ENCODE results near the gene ASIC4.

DNA sequence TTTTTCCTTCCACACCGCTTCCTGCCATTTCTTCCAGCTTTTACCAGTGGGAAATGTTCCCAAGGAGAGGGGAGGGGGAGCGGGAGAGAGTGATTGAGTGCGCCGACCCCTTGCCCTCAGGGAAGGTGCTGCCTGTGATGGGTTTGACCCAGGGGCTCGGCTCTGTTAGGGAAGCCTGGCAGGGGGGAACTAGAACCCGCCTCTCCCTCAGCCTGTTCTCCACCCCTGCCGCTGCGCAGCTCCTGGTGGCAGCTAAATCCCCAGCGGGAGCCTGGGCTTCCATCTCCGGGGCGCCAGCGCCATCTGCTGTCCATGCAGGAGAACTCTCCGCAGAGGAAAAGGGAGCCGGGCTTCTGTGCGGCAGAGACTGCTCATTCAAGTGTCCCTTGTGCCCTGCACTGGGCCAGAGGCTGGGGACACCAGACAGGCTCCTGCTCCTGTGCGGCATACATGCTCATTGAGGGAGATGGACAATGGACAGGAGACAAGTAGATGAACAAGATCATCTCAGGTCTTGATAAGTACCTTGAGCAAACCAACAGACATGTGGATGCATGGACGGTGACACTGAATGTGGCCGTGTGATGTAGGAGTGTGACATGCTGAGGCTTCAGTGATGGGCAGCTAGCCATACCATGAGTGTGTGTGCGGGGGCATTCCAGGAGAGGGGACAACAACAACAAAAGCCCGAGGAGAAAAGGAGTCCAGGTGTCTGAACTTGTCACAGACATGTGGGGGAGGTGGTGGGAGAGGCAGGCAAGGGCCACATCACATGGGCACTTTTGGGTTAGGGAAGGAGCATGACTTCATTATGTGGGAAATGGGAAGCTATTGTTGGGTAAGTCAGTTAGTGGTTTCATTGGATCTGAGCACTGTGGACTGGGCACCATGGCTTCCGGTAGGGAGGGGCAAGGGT, 16.0 kb downstream of the ASIC4 start:
- no peak for TF ChIP-seq POLR2A (IDR thresholded peaks at IDR 0.05)
- TF ChIP-seq, protein P1, sequence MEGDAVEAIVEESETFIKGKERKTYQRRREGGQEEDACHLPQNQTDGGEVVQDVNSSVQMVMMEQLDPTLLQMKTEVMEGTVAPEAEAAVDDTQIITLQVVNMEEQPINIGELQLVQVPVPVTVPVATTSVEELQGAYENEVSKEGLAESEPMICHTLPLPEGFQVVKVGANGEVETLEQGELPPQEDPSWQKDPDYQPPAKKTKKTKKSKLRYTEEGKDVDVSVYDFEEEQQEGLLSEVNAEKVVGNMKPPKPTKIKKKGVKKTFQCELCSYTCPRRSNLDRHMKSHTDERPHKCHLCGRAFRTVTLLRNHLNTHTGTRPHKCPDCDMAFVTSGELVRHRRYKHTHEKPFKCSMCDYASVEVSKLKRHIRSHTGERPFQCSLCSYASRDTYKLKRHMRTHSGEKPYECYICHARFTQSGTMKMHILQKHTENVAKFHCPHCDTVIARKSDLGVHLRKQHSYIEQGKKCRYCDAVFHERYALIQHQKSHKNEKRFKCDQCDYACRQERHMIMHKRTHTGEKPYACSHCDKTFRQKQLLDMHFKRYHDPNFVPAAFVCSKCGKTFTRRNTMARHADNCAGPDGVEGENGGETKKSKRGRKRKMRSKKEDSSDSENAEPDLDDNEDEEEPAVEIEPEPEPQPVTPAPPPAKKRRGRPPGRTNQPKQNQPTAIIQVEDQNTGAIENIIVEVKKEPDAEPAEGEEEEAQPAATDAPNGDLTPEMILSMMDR (IDR thresholded peaks at IDR 0.05) = peak; percentile 94 to 99 (median 96)

Data from adrenal gland (tissue), 5 donors.